Hepatocyte (in vitro differentiated cells): ENCODE measurements around the gene CD300H. TPM values are rescaled to one million over a fixed set of nuclear protein-coding genes. Genes with fewer than 3 reads are reported as not detected.

ENCODE experiments used
- DNase-seq: peaks from one replicate; pipeline ENCODE4 v3.0.0-alpha.2; 2016; ENCODE audit warnings: low spot score
- H2AFZ ChIP-seq: fragments of 200-600 bp; sonication (generic); 2 replicates; pipeline ENCODE4 v1.6.0; 2016; ENCODE audit warnings: antibody characterized with exemption, mild to moderate bottlenecking
- H3K27ac ChIP-seq: fragments of 200-600 bp; sonication (generic); 2 replicates; pipeline ENCODE4 v1.5.1; 2016; ENCODE audit warnings: mild to moderate bottlenecking
- H3K27me3 ChIP-seq: fragments of 200-600 bp; sonication (generic); 2 replicates; pipeline ENCODE4 v1.6.1; 2016
- H3K36me3 ChIP-seq: fragments of 200-600 bp; sonication (generic); replicated peaks from 2 replicates; pipeline ENCODE4 v1.5.1; 2016; ENCODE audit warnings: low read depth; ENCODE audit not compliant: insufficient read depth
- H3K4me1 ChIP-seq: fragments of 200-600 bp; sonication (generic); 2 replicates; pipeline ENCODE4 v1.5.1; 2016; ENCODE audit warnings: mild to moderate bottlenecking, moderate library complexity; ENCODE audit not compliant: insufficient read depth
- H3K4me2 ChIP-seq: fragments of 200-600 bp; sonication (generic); 2 replicates; pipeline ENCODE4 v1.6.0; 2016
- H3K4me3 ChIP-seq: fragments of 200-600 bp; sonication (generic); 2 replicates; pipeline ENCODE4 v1.5.1; 2016; ENCODE audit warnings: mild to moderate bottlenecking
- H3K79me2 ChIP-seq: fragments of 200-600 bp; sonication (generic); 2 replicates; pipeline ENCODE4 v1.6.0; 2017; ENCODE audit warnings: mild to moderate bottlenecking
- H3K9me2 ChIP-seq: fragments of 200-600 bp; sonication (generic); replicated peaks from 2 replicates; pipeline ENCODE4 v1.6.0; 2017; ENCODE audit warnings: mild to moderate bottlenecking; ENCODE audit not compliant: insufficient read depth
- H3K9me3 ChIP-seq: fragments of 200-600 bp; sonication (generic); 2 replicates; pipeline ENCODE4 v1.5.1; 2016; ENCODE audit warnings: low read depth, mild to moderate bottlenecking
- H4K20me1 ChIP-seq: fragments of 200-600 bp; sonication (generic); 2 replicates; pipeline ENCODE4 v1.6.0; 2016; ENCODE audit warnings: mild to moderate bottlenecking; ENCODE audit not compliant: insufficient read depth, poor library complexity, severe bottlenecking
- CTCF ChIP-seq: fragments of 200-600 bp; sonication (generic); IDR thresholded peaks from 2 replicates; pipeline ENCODE4 v1.5.1; 2016; ENCODE audit warnings: antibody characterized with exemption, mild to moderate bottlenecking; ENCODE audit not compliant: poor library complexity
- EZH2 ChIP-seq: fragments of 200-600 bp; sonication (generic); IDR thresholded peaks from 2 replicates; pipeline ENCODE4 v1.6.1; 2016; ENCODE audit warnings: antibody characterized with exemption, mild to moderate bottlenecking, borderline replicate concordance
- EZH2phosphoT487 ChIP-seq: fragments of 200-600 bp; sonication (generic); IDR thresholded peaks from one replicate; pipeline ENCODE4 v1.6.1; 2018; ENCODE audit warnings: antibody characterized with exemption, mild to moderate bottlenecking, low read depth, moderate library complexity; ENCODE audit not compliant: unreplicated experiment, severe bottlenecking
- WGBS: methylation state at CpG from one replicate; pipeline ENCODE4 v1.1.6; 2016; ENCODE audit warnings: low lambda C conversion rate; ENCODE audit errors: missing lambda C conversion rate; 5-methylcytosine and 5-hydroxymethylcytosine counted together
- polyA plus RNA-seq: library from polyadenylated mRNA; unstranded; fragments of >200 nt; fragmentation: Nextera tagmentation; extraction: Ambion mirVana; gene quantifications from 2 replicates; pipeline ENCODE4 v1.2.1, GENCODE V29; 2016
- total RNA-seq: library from RNA; depleted of rRNA; stranded (reverse); fragments of >200 nt; gene quantifications from 2 replicates; pipeline ENCODE4 v1.2.3, GENCODE V29; 2014

Gene CD300H
- total and polyA plus RNA-seq, 2 experiments from 2014 or later: 0.67 TPM; not detected in 1

- Histone ChIP-seq H3K79me2 (no peaks in the 10 kb centered on the region), H3K4me3 (no peak overlapping the region), H3K4me2 (no peak overlapping the region), H3K9me2 (no peaks in the 10 kb centered on the region), H3K9me3 (no peaks in the 10 kb centered on the region), H2AFZ (no peak overlapping the region), H4K20me1 (no peaks in the 10 kb centered on the region), H3K4me1 (no peaks in the 10 kb centered on the region), H3K27me3 (no peaks in the 10 kb centered on the region), H3K36me3 (no peaks in the 10 kb centered on the region), H3K27ac (no peak overlapping the region)
- TF ChIP-seq CTCF: no peak
- TF ChIP-seq EZH2: no peak
- TF ChIP-seq EZH2phosphoT487: no peak
- 86% methylated on average over 7 of the region's 7 CpGs for WGBS
- no peak for DNase-seq
These were observed 54.7 kb downstream of the CD300H start for GRCh38 chr17:74512624-74513091.

DNA sequence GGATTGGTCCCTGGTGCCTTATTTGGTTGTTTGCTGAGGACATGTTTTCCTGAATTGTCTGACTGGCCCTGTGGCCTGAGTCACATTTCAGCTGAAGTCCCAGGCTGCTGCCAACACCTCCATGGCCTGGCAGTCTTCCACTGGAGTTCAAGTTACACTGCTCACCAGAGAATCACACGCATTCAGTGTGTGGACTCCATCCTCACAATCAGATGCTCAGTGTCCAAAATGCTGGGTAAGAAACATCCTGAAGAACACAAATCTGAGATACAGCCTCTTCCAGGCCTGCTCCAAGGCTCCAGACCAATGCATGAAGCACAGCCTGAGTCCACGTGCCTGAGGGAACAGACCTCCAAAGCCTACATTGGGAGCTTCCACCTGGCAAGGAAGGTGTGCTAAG is 55.3 kb downstream of the CD300H start:
- Histone ChIP-seq H3K4me1 (no peaks in the 10 kb centered on the region), H3K79me2 (no peaks in the 10 kb centered on the region), H3K9me3 (no peaks in the 10 kb centered on the region), H3K4me3 (no peak overlapping the region), H4K20me1 (no peaks in the 10 kb centered on the region), H2AFZ (no peak overlapping the region), H3K9me2 (no peaks in the 10 kb centered on the region), H3K27me3 (no peaks in the 10 kb centered on the region), H3K36me3 (no peaks in the 10 kb centered on the region), H3K4me2 (no peak overlapping the region), H3K27ac (no peak overlapping the region)
- DNase-seq: no peak
- no peak for TF ChIP-seq EZH2
- no peak for TF ChIP-seq EZH2phosphoT487
- no peak for TF ChIP-seq CTCF
- WGBS: 78% methylated on average over 2 of the region's 2 CpGs

Other genes starting within 250 kb of the CD300H start
- 0.20 and 0.80 TPM in 2 replicates for gene KIF19, start 241.3 kb downstream of the CD300H start, total RNA-seq
- gene KIF19, start 241.3 kb downstream of the CD300H start, polyA plus RNA-seq: 0.18 and 0.46 TPM in 2 replicates
- gene BTBD17, start 205.6 kb downstream of the CD300H start, total RNA-seq: 1.3 TPM in 1 of 2 replicates, not detected in the other
- gene BTBD17, start 205.6 kb downstream of the CD300H start, polyA plus RNA-seq: 0.39 TPM in 1 of 2 replicates, not detected in the other
- gene GPR142, start 200.0 kb downstream of the CD300H start, total RNA-seq: not detected in 2 replicates
- gene GPR142, start 200.0 kb downstream of the CD300H start, polyA plus RNA-seq: not detected in 2 replicates
- gene GPRC5C, start 135.4 kb downstream of the CD300H start, total RNA-seq: 150 and 159 TPM in 2 replicates
- gene GPRC5C, start 135.4 kb downstream of the CD300H start, polyA plus RNA-seq: 233 and 237 TPM in 2 replicates
- 0.20 and 1.1 TPM in 2 replicates for gene CD300A, start 100.9 kb downstream of the CD300H start, total RNA-seq
- 0.22 and 0.47 TPM in 2 replicates for gene CD300A, start 100.9 kb downstream of the CD300H start, polyA plus RNA-seq
- not detected in 2 replicates for gene CD300LB, start 36.0 kb downstream of the CD300H start, total RNA-seq
- not detected in 2 replicates for gene CD300LB, start 36.0 kb downstream of the CD300H start, polyA plus RNA-seq
- gene CD300C, start 21.4 kb downstream of the CD300H start, total RNA-seq: 0.43 TPM in 1 of 2 replicates, not detected in the other
- gene CD300C, start 21.4 kb downstream of the CD300H start, polyA plus RNA-seq: 0.47 and 0.96 TPM in 2 replicates
- gene CD300LD, start 24.8 kb upstream of the CD300H start, total RNA-seq: not detected in 2 replicates
- gene CD300LD, start 24.8 kb upstream of the CD300H start, polyA plus RNA-seq: not detected in 2 replicates
- 0.03 TPM in 1 of 2 replicates, not detected in the other for gene CD300E, start 56.2 kb upstream of the CD300H start, total RNA-seq
- 0.37 TPM in 1 of 2 replicates, not detected in the other for gene CD300E, start 56.2 kb upstream of the CD300H start, polyA plus RNA-seq
- 0.32 TPM in 1 of 2 replicates, not detected in the other for gene CD300LF, start 145.4 kb upstream of the CD300H start, total RNA-seq
- 0.44 and 0.85 TPM in 2 replicates for gene CD300LF, start 145.4 kb upstream of the CD300H start, polyA plus RNA-seq
- gene RAB37, start 169.7 kb upstream of the CD300H start, total RNA-seq: 5.9 and 6.1 TPM in 2 replicates
- gene RAB37, start 169.7 kb upstream of the CD300H start, polyA plus RNA-seq: 7.0 and 11.8 TPM in 2 replicates
- 263 and 269 TPM in 2 replicates for gene NHERF1, start 181.1 kb upstream of the CD300H start, total RNA-seq
- 712 and 763 TPM in 2 replicates for gene NHERF1, start 181.1 kb upstream of the CD300H start, polyA plus RNA-seq
- 28.6 and 29.2 TPM in 2 replicates for gene NAT9, start 208.8 kb upstream of the CD300H start, total RNA-seq
- 34.8 and 62.9 TPM in 2 replicates for gene NAT9, start 208.8 kb upstream of the CD300H start, polyA plus RNA-seq